H1 (cell line): ENCODE results near the gene KAT5. TPM values are rescaled to one million over a fixed set of nuclear protein-coding genes. Genes with fewer than 3 reads are reported as not detected.
A peak's percentile ranks its signal among the peaks of the same experiment; 100 is the strongest.

ENCODE experiments used
- CTCF ChIA-PET: fragments of 300-600 bp; sonication (Branson Sonifier 250); formaldehyde crosslinking; loops from one replicate; lab custom pipeline; 2021; ENCODE audit not compliant: partially characterized antibody; lab: Charles Lee
- POLR2A ChIA-PET: fragments of 300-600 bp; sonication (Branson Sonifier 250); formaldehyde crosslinking; loops from one replicate; lab custom pipeline; 2021; ENCODE audit warnings: inconsistent platforms; ENCODE audit not compliant: partially characterized antibody; lab: Charles Lee
- DNase-seq, 2 experiments: peaks; one replicate each; pipeline versions ENCODE4 v3.0.0 to v3.0.0-alpha.2; 2010 to 2022; ENCODE audit warnings: low spot score in 2 of 2, low read depth in 1 of 2, mixed read lengths in 1 of 2
- FAIRE-seq: peaks from 2 replicates; lab custom pipeline; 2011; peaks lifted over from hg19 to GRCh38; lab: Jason Lieb, UNC
- H2AFZ ChIP-seq: 2 replicates; pipeline ENCODE4 v1.8.1; 2012; ENCODE audit warnings: low read length, inconsistent platforms
- H2AK5ac ChIP-seq: 2 replicates; pipeline ENCODE4 v1.6.1; 2013; ENCODE audit warnings: low read depth, low read length
- H2BK120ac ChIP-seq: replicated peaks from 2 replicates; pipeline ENCODE3; 2013; ENCODE audit warnings: low read depth, low read length, inconsistent platforms
- H2BK12ac ChIP-seq: 2 replicates; pipeline ENCODE4 v1.6.1; 2013; ENCODE audit warnings: low read depth, low read length
- H2BK15ac ChIP-seq: 2 replicates; pipeline ENCODE4 v1.6.1; 2013; ENCODE audit warnings: low read length
- H2BK20ac ChIP-seq: 2 replicates; pipeline ENCODE4 v1.6.1; 2013; ENCODE audit warnings: low read length
- H2BK5ac ChIP-seq: 2 replicates; pipeline ENCODE4 v1.6.1; 2013; ENCODE audit warnings: low read depth, low read length
- H3K14ac ChIP-seq: 2 replicates; pipeline ENCODE4 v1.6.1; 2013; ENCODE audit warnings: inconsistent platforms; ENCODE audit not compliant: insufficient read length
- H3K18ac ChIP-seq: 2 replicates; pipeline ENCODE4 v1.6.1; 2013; ENCODE audit warnings: low read length; ENCODE audit errors: extremely low read depth
- H3K23ac ChIP-seq: 2 replicates; pipeline ENCODE4 v1.6.1; 2013; ENCODE audit warnings: inconsistent platforms; ENCODE audit not compliant: insufficient read length
- H3K23me2 ChIP-seq: 2 replicates; pipeline ENCODE4 v1.6.1; 2013; ENCODE audit warnings: low read depth, low read length
- H3K27ac ChIP-seq: 2 replicates; pipeline ENCODE4 v1.6.1; 2011; ENCODE audit warnings: low read depth, low read length, inconsistent platforms
- H3K27me3 ChIP-seq, 4 experiments: replicated peaks in 1 of 4; 1 replicate in 1 of 4; 2 replicates in 3 of 4; pipeline versions ENCODE4 v1.6.1 to v1.8.1; 2011 to 2013; ENCODE audit warnings: low read length in 3 of 4, mild to moderate bottlenecking in 3 of 4, inconsistent platforms in 2 of 4, mixed read lengths in 2 of 4, moderate library complexity in 1 of 4; ENCODE audit not compliant: control insufficient read depth in 3 of 4, insufficient read depth in 3 of 4; ENCODE audit errors: extremely low read depth in 1 of 4
- H3K36me3 ChIP-seq, 4 experiments: 2 replicates each; pipeline versions ENCODE4 v1.6.1 to v1.8.1; 2011 to 2013; ENCODE audit warnings: mild to moderate bottlenecking in 4 of 4, low read length in 3 of 4, moderate library complexity in 2 of 4, control low read depth in 1 of 4, inconsistent platforms in 1 of 4; ENCODE audit not compliant: insufficient read depth in 4 of 4, control insufficient read depth in 2 of 4
- H3K4ac ChIP-seq: replicated peaks from 2 replicates; pipeline ENCODE3; 2013; ENCODE audit warnings: low read length, low read depth, mixed read lengths, inconsistent platforms; ENCODE audit not compliant: insufficient read length
- H3K4me1 ChIP-seq, 4 experiments: replicated peaks in 1 of 4; 1 replicate in 1 of 4; 2 replicates in 3 of 4; pipeline versions ENCODE4 v1.6.1 to v1.8.1; 2011 to 2013; ENCODE audit warnings: low read length in 3 of 4, inconsistent platforms in 2 of 4, mixed read lengths in 1 of 4; ENCODE audit not compliant: insufficient read depth in 4 of 4, control insufficient read depth in 3 of 4
- H3K4me2 ChIP-seq, 2 experiments: 2 replicates each; pipeline versions ENCODE4 v1.6.1 to v1.8.1; 2011 to 2013; ENCODE audit warnings: low read depth in 2 of 2, low read length in 2 of 2, control low read depth in 1 of 2, inconsistent platforms in 1 of 2, mild to moderate bottlenecking in 1 of 2; ENCODE audit not compliant: insufficient read depth in 1 of 2
- H3K4me3 ChIP-seq, 4 experiments: fragments of 200-600, 300-600 bp in 1 of 4; sonication (generic), shearing (Covaris generic), sonication (Bioruptor Twin) in 1 of 4; 2 replicates each; pipeline versions ENCODE4 v1.5.1 to v1.8.1; 2011 to 2016; ENCODE audit warnings: low read length in 4 of 4, low read depth in 3 of 4, control low read depth in 2 of 4, inconsistent platforms in 2 of 4, mild to moderate bottlenecking in 2 of 4, mixed read lengths in 1 of 4, moderate library complexity in 1 of 4; ENCODE audit not compliant: insufficient read depth in 2 of 4; ENCODE audit errors: extremely low read depth in 1 of 4
- H3K56ac ChIP-seq: replicated peaks from 2 replicates; pipeline ENCODE3; 2013; ENCODE audit warnings: low read depth, mild to moderate bottlenecking, mixed read lengths, low read length, inconsistent platforms; ENCODE audit not compliant: insufficient read length
- H3K79me1 ChIP-seq: 2 replicates; pipeline ENCODE4 v1.6.1; 2013; ENCODE audit warnings: low read depth, low read length, control low read depth
- H3K79me2 ChIP-seq, 2 experiments: 2 replicates each; pipeline versions ENCODE4 v1.6.1 to v1.8.1; 2012 to 2013; ENCODE audit warnings: low read length in 2 of 2, mild to moderate bottlenecking in 2 of 2, inconsistent platforms in 1 of 2; ENCODE audit not compliant: insufficient read depth in 2 of 2, control insufficient read depth in 1 of 2
- H3K9ac ChIP-seq, 4 experiments: replicated peaks in 1 of 4; 1 replicate in 1 of 4; 2 replicates in 3 of 4; pipeline versions ENCODE4 v1.6.1 to v1.8.1; 2011 to 2013; ENCODE audit warnings: low read depth in 3 of 4, low read length in 3 of 4, control low read depth in 2 of 4, mild to moderate bottlenecking in 2 of 4, moderate library complexity in 2 of 4, inconsistent platforms in 1 of 4; ENCODE audit errors: extremely low read depth in 1 of 4
- H3K9me3 ChIP-seq, 2 experiments: 2 replicates each; pipeline versions ENCODE4 v1.6.1 to v1.8.1; 2012 to 2013; ENCODE audit warnings: mild to moderate bottlenecking in 2 of 2, moderate library complexity in 2 of 2, control low read depth in 1 of 2, inconsistent platforms in 1 of 2, low read depth in 1 of 2, low read length in 1 of 2, mixed read lengths in 1 of 2; ENCODE audit not compliant: insufficient read depth in 2 of 2
- H4K20me1 ChIP-seq, 2 experiments: replicated peaks in 1 of 2; 2 replicates each; pipeline versions ENCODE3 to v1.8.1; 2011 to 2013; ENCODE audit warnings: inconsistent platforms in 2 of 2, low read length in 2 of 2, mild to moderate bottlenecking in 1 of 2; ENCODE audit not compliant: insufficient read depth in 2 of 2, control insufficient read depth in 1 of 2
- H4K5ac ChIP-seq: 2 replicates; pipeline ENCODE4 v1.6.1; 2013; ENCODE audit warnings: low read length, low read depth, mixed read lengths, inconsistent platforms; ENCODE audit not compliant: insufficient read length
- H4K8ac ChIP-seq: 2 replicates; pipeline ENCODE4 v1.8.0; 2013; ENCODE audit warnings: mild to moderate bottlenecking, moderate library complexity, low read length, inconsistent platforms; ENCODE audit not compliant: insufficient read depth; ENCODE audit errors: extremely low read depth
- H4K91ac ChIP-seq: replicated peaks from 2 replicates; pipeline ENCODE3; 2013; ENCODE audit warnings: low read length, mixed read lengths, inconsistent platforms; ENCODE audit not compliant: insufficient read length
- BACH1 ChIP-seq: IDR thresholded peaks from 2 replicates; pipeline ENCODE4 v1.6.1; 2012; ENCODE audit warnings: low read length, improper control_type of control experiment
- POLR2A ChIP-seq, 2 experiments: IDR thresholded peaks; 1 replicate in 1 of 2; 2 replicates in 1 of 2; pipeline ENCODE4 v1.6.1; 2011; ENCODE audit warnings: low read depth in 2 of 2, low read length in 2 of 2, mild to moderate bottlenecking in 2 of 2; ENCODE audit errors: control extremely low read depth in 1 of 2
- POLR2AphosphoS5 ChIP-seq: IDR thresholded peaks from 2 replicates; pipeline ENCODE4 v1.6.1; 2011; ENCODE audit warnings: low read depth, low read length
- SP1 ChIP-seq: IDR thresholded peaks from 2 replicates; pipeline ENCODE4 v1.6.1; 2011; ENCODE audit warnings: low read depth, low read length
- YY1 ChIP-seq: IDR thresholded peaks from 2 replicates; pipeline ENCODE4 v1.6.1; 2011; ENCODE audit warnings: low read depth, mild to moderate bottlenecking, low read length
- WGBS, 2 experiments: shearing (Covaris generic) in 1 of 2; methylation state at CpG; one replicate each; pipeline versions ENCODE4 v1.1.6 to v1.1.7; 2013 to 2015; ENCODE audit warnings: low lambda C conversion rate in 2 of 2, mixed read lengths in 2 of 2, inconsistent platforms in 1 of 2, low coverage in 1 of 2, missing lambda C conversion rate in 1 of 2; ENCODE audit not compliant: insufficient replicate concordance in 2 of 2, insufficient coverage in 1 of 2, insufficient read length in 1 of 2; ENCODE audit errors: extremely low coverage in 1 of 2, missing lambda C conversion rate in 1 of 2; 5-methylcytosine and 5-hydroxymethylcytosine counted together
- polyA plus RNA-seq, 7 experiments: library from polyadenylated mRNA; depleted of rRNA in 3 of 7; stranded (reverse) in 5 of 7; unstranded in 2 of 7; fragments of >200 nt in 5 of 7; fragments of 200-250 nt in 2 of 7; gene quantifications; 1 replicate in 5 of 7; 2 replicates in 1 of 7; 4 replicates in 1 of 7; pipeline versions ENCODE4 v1.2.1 to v1.2.3, GENCODE V29; 2011 to 2013; ENCODE audit warnings: missing spikeins in 2 of 7, mixed read lengths in 2 of 7
- total RNA-seq: library from RNA; stranded (reverse); fragmentation: NEBNext Ultra II Directional; extraction: Animal tissue kit (Norgen Biotek cat#: 25700); gene quantifications from 2 replicates; pipeline ENCODE4 v1.2.1, GENCODE V29; 2021

KAT5 gene
- total and polyA plus RNA-seq, 2 of the 8 experiments (the other 6 are each of a cell fraction or from before 2014, with no cell fraction given) = 26.7 to 37.4 TPM

DNA sequence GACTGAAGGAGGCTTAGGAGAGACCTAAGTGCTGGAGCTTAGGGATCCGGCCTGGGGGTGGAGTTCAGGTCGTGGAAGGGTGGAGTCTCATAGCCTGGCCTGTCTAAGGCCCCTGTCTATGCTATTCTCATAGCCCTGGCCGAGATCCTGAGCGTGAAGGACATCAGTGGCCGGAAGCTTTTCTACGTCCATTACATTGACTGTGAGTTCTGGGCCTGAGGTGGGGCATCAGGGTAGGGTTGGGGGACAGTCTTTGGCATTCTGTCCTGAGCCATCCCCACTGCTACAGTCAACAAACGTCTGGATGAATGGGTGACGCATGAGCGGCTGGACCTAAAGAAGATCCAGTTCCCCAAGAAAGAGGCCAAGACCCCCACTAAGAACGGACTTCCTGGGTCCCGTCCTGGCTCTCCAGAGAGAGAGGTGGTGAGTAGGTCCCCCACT is 603 bp downstream of the KAT5 start:
- H2BK15ac ChIP-seq = no peak overlapping the region
- no peak overlapping the region; the same call in 1 of the 2 replicates for H3K27ac ChIP-seq
- FAIRE-seq (no peak), DNase-seq (no peak)
- WGBS, 2 experiments = 66% methylated on average over 10 of the region's 11 CpGs; no CpG with 5 or more reads in 1 of the 2 experiments
- peak overlapping the region; percentile 73 to 89 for H3K4me2 ChIP-seq
- H3K56ac ChIP-seq = no peak overlapping the region
- H3K79me1 ChIP-seq = peaks cover under 1% of the 10 kb centered on the region; the same call in 1 of the 2 replicates
- peaks cover 0 to 2% (median 2%) of the 10 kb centered on the region in 4 experiments; a peak in 1 of 7 replicates for H3K4me1 ChIP-seq
- H2AFZ ChIP-seq = no peak overlapping the region
- no peak overlapping the region for H3K23ac ChIP-seq
- H3K9ac ChIP-seq = no peak overlapping the region; a peak in 1 of 7 replicates
- H3K4me3 ChIP-seq = peak overlapping the region; percentile 38 to 87 (median 70)
- 0 out of 4 replicates have a peak, but pooled peaks cover 0 to 2% of the 10 kb centered on the region in 2 experiments for H3K9me3 ChIP-seq
- no peak overlapping the region for H3K4ac ChIP-seq
- no peaks in the 10 kb centered on the region for H3K27me3 ChIP-seq
- H4K5ac ChIP-seq = no peak overlapping the region
- H2BK20ac ChIP-seq = no peak overlapping the region
- H4K91ac ChIP-seq = no peak overlapping the region
- H3K79me2 ChIP-seq = no peaks in the 10 kb centered on the region
- ChIA-PET CTCF (interaction anchor here (0.6 to 4.4 kb wide), 18 partner anchors 8 to 482 kb away, joined by 3 to 33 read pairs (median 6); partner anchors contain the start of genes CCDC85B, FIBP and RNASEH2C), POLR2A (interaction anchor here (0.7 to 3.3 kb wide), 23 partner anchors 8 to 296 kb away, joined by 3 to 23 read pairs (median 4); partner anchors contain the start of genes CFL1, FIBP, MUS81 and RELA)
- H3K36me3 ChIP-seq = peaks cover 18 to 33% (median 26%) of the 10 kb centered on the region in 4 experiments
- peak; percentile 88 for TF ChIP-seq SP1
- no peak for TF ChIP-seq YY1
- peak; percentile 10; the same call in 1 of the 2 replicates for TF ChIP-seq POLR2AphosphoS5
- TF ChIP-seq POLR2A (IDR thresholded peaks at IDR 0.05; ENCODE audit: control extremely low read depth in 1 of 2, low read depth in 2 of 2, low read length in 2 of 2) = no peak; a peak in 1 of 3 replicates
- TF ChIP-seq BACH1 = no peak
- H2BK120ac ChIP-seq = no peak overlapping the region
- H2AK5ac ChIP-seq = no peak overlapping the region
- peaks cover 0 to 12% of the 10 kb centered on the region in 2 experiments for H4K20me1 ChIP-seq
- H2BK5ac ChIP-seq = no peak overlapping the region
- peaks cover 3% of the 10 kb centered on the region; the same call in 1 of the 2 replicates for H3K23me2 ChIP-seq
- no peak overlapping the region for H3K18ac ChIP-seq
- H4K8ac ChIP-seq = 0 out of 2 replicates have a peak overlapping the region, but pooled peaks have one; percentile 29
- no peak overlapping the region for H3K14ac ChIP-seq
- H2BK12ac ChIP-seq = no peak overlapping the region
